Lower leg skin (tissue), 4 donors: ENCODE data around the gene UBTF. TPM values are rescaled to one million over a fixed set of nuclear protein-coding genes. Genes with fewer than 3 reads are reported as not detected.

ENCODE experiments used
- DNase-seq, 2 donors: peaks; one replicate each; pipeline ENCODE4 v3.0.0-alpha.2; 2019; ENCODE audit warnings: low spot score in 2 of 2
- H3K4me3 ChIP-seq: fragments of 200-600 bp; sonication (generic); 2 replicates; pipeline ENCODE4 v1.5.1; 2017; ENCODE audit warnings: mild to moderate bottlenecking, low read depth; ENCODE audit not compliant: poor library complexity, severe bottlenecking
- POLR2A ChIP-seq, 2 donors: fragments of 450-650 bp; IDR thresholded peaks; one replicate each; pipeline ENCODE4 v1.6.1; 2016 to 2017; ENCODE audit warnings: antibody characterized with exemption in 2 of 2, mild to moderate bottlenecking in 1 of 2, moderate library complexity in 1 of 2
- WGBS, 2 donors: methylation state at CpG; one replicate each; pipeline ENCODE4 v1.1.5; 2018; 5-methylcytosine and 5-hydroxymethylcytosine counted together
- intact Hi-C: fragments of 100-400 bp; cut with DNase I; formaldehyde crosslinking; loops from one replicate; pipeline ENCODE4 v1.15.0; 2023; ENCODE audit warnings: low total_unique reads
- total RNA-seq, 4 donors: library from RNA; depleted of rRNA; stranded (reverse); fragments of >200 nt; gene quantifications; one replicate each; pipeline ENCODE4 v1.1.0, GENCODE V29; 2016
- TF ChIP-seq, protein P1 (sequence below), 3 donors: fragments of 450-650 bp; IDR thresholded peaks; one replicate each; pipeline ENCODE4 v1.5.1; 2016; ENCODE audit warnings: antibody characterized with exemption in 3 of 3, mild to moderate bottlenecking in 3 of 3, moderate library complexity in 2 of 3

Gene UBTF
- total RNA-seq, 4 donors from 2014 or later: 62.4 to 70.8 (median 65.7) TPM

DNA sequence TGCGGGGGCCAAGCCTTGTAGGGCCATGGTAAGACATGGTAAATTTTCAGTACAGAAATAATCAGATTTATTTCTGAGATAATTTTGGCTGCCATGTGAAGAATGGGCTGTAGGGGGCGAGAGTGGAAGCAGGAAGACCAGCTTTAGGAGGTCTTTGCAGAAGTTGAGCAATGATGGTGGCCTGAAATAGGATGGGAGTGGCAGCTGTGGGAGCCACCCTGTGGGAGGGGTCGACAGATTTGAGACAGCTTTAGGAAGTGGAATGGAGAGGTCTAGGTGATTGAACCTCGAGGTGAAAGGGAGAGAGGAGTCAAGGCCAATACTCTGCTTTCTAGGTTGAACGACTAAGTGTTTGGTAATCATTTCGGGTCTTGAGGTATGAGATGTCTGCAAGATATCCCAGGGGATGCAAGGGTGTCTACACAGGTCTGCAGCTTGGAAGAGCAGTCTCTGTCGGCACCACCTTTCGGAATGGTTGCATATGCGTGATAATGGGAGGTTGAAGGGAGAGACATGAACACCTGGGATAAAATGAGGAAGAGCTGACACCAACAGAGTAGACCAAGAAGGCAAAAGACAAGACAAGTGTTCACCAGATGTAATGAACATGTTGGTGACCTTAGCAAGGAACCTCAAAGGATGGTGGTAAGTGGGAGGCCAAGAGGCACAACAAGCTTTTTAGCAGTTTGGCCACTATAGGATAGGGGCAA is 15.6 kb downstream of the UBTF start:
- DNase-seq: no peak
- intact Hi-C loops: no loop called here
- H3K4me3 ChIP-seq: no peak overlapping the region
- no peak for TF ChIP-seq POLR2A (IDR thresholded peaks at IDR 0.05)
- TF ChIP-seq, protein P1, sequence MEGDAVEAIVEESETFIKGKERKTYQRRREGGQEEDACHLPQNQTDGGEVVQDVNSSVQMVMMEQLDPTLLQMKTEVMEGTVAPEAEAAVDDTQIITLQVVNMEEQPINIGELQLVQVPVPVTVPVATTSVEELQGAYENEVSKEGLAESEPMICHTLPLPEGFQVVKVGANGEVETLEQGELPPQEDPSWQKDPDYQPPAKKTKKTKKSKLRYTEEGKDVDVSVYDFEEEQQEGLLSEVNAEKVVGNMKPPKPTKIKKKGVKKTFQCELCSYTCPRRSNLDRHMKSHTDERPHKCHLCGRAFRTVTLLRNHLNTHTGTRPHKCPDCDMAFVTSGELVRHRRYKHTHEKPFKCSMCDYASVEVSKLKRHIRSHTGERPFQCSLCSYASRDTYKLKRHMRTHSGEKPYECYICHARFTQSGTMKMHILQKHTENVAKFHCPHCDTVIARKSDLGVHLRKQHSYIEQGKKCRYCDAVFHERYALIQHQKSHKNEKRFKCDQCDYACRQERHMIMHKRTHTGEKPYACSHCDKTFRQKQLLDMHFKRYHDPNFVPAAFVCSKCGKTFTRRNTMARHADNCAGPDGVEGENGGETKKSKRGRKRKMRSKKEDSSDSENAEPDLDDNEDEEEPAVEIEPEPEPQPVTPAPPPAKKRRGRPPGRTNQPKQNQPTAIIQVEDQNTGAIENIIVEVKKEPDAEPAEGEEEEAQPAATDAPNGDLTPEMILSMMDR (IDR thresholded peaks at IDR 0.05): no peak
- WGBS, 2 donors: 46 to 48% methylated on average over 9 of the region's 9 CpGs

DNA sequence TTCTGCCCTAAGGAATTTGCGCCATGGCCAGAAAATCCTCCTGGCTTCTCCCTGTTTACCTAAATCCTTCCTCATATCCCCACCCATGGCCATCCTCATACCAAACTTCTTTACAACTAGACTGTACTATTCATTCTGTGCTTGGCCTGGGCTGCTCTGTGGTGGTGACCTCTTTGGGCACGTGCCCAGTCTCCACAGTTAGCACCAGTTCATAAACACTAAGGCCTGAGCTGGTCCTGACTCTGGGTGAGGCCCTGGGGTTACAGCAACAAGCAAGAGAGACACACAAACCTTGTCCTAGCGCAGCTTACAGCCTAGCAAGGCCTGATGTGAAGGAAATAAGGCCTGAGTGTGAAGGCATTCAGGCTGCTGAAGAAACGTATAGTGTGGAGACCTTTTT is 16.7 kb downstream of the UBTF start:
- TF ChIP-seq, protein P1 (IDR thresholded peaks at IDR 0.05): no peak
- no peak for TF ChIP-seq POLR2A (IDR thresholded peaks at IDR 0.05)
- DNase-seq: no peak
- H3K4me3 ChIP-seq: no peak overlapping the region
- intact Hi-C loops: no loop called here
- 77 to 87% methylated on average over 4 of the region's 4 CpGs for WGBS, 2 donors

DNA sequence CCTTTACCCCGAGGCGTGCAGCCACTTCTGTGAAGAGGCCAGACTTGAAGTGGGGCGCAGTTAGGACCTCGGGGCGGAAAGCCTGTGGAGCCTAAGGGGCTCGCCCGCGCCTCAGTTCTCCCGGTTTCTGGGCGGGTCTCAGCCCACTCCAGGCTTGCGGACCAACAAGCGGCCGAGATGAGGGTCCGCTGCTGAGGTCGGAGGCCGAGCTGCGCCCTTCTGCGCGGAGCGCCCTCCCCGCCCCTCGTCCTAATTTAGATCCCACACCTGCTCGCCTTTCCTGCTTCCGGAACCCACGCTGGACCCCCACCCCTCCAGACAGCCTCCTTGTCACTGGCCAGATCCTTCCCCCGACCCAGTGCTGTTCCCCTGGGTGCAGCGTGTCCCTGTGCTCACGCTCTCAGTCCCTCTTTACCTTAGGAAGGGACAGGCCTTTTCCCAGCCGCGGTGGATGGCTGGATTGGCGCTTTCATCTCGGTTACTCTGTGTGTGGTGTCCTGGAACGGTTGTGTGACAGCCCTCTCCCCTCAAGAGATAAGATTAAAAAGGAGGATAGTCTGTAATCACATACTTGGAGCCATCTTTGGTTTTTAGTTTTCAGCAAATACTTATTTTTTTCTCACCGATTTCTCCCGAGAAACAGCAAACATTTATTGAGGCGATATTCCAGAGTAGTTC is 18.9 kb downstream of the UBTF start:
- H3K4me3 ChIP-seq: peak overlapping the region; percentile 52
- TF ChIP-seq, protein P1 (IDR thresholded peaks at IDR 0.05): no peak
- no peak for TF ChIP-seq POLR2A (IDR thresholded peaks at IDR 0.05)
- 6% methylated on average over 34 to 36 of the region's 36 CpGs for WGBS, 2 donors
- DNase-seq: no peak
- intact Hi-C loops: no loop called here

DNA sequence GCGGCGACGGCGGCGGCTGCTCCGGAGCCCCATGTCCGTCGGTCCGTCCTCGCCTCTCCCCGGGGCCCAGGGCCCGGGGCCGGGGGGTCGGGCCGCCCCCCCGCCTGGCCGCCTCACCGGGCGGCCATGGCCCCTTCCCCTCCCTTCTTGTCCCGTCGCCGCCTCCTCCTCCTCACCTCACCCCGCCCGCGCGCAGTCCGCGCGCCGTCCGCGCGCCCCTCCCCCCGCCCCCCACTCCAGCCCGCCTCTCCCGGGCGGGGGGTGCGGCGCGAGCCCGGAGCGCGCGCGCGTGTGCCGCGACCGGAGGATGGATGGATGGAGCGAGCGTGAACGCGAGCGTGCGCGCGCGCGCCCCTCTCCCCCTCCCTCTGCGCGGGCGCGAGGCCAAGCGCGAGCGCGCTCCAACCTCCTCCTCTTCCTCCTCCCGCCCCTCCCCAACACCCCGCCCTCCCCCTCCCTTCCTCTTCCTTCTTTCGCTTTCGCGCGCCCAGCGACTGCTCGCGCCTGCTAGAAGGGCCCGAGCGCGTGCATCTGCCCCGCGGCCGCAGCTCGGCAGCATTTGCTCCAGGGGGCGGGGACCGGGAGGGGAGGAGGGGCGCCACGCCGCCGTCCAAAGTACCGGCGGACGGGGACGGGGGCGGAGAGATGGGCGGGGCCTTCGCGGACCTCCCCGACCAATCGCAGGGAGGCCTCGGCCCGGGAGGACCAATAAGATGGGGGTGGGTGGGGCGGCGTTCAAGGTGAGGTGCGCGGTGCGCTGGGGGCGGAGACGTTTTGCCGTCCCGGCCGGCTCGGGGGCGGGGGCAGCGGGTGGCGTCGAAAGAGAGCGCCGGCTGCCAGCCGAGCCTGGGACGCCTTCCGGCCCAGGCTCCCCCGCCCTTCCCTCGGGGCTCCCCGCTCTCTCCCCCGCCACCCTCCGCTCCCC is 19.7 kb downstream of the UBTF start, which contains the start of gene ATXN7L3:
TSS of gene ATXN7L3 (minus strand) at position 332 of the 925 bp plus-strand sequence. CDS start 1,814 bp downstream, outside the sequence.
- peak; percentile 98 to 100 for DNase-seq
- 1% methylated on average over 47 to 90 of the region's 126 CpGs for WGBS, 2 donors
- H3K4me3 ChIP-seq: peak within 1 kb of the TSS; percentile 71
- TF ChIP-seq POLR2A (IDR thresholded peaks at IDR 0.05): no peak
- TF ChIP-seq, protein P1 (IDR thresholded peaks at IDR 0.05): no peak
- intact Hi-C loops: no loop called here

DNA sequence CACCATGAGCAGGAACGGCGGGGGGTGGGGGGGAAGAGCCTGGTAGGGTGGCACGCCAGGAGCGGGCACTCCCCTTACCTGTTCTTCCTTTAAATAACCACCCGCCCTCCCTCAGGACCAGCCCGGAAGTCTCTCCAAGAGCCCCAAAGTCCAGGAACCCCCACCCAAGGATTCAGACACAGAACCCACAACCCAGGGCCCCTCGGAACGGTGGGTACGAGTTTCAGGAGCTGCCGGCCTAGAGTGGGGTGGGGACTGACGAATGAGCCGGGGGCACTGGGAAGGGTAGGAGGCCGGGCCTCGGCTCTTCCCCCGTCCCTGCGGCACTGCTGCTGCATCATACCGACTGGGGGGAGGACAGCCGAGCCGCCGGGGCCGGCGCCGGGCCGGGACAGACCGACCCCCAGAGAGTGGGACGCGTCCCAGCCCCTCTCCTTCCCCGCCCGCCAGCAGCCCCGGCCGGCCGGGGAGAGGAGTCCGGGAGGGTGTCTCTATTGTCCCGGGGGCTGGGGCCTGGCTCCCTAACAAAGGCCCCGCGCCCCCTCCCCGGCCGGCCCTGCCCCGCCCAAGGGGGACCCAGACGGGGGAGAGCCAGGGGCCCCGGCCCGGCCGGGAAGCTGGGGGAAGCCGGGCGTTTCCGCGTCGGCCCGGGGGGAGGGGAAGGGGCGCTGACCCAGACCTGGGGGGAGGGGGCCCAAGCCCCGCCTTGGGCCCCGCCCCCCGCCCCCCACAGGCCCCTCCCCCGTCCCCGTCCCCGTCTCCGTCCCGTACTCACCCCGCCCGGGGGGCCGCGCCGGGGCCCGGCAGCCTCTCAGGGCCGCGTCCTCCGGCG is 20.5 kb downstream of the UBTF start:
- peak overlapping the region; percentile 71 for H3K4me3 ChIP-seq
- intact Hi-C loops: no loop called here
- TF ChIP-seq, protein P1 (IDR thresholded peaks at IDR 0.05): no peak
- no peak for TF ChIP-seq POLR2A (IDR thresholded peaks at IDR 0.05)
- WGBS, 2 donors: 0 to 1% methylated on average over 29 to 30 of the region's 68 CpGs
- peak in 1 of 2 donors; percentile 92 for DNase-seq
